ENCODE data around the gene VPS51.

Gene VPS51

GRCh38 chr11:65121865-65122696, 26.1 kb downstream of the VPS51 start, which contains the start of the genes FAU and MRPL49:
Gene FAU, minus strand, starts transcription at chr11:65122134. Its CDS starts 321 bp downstream, at chr11:65121813.
Gene MRPL49, plus strand, starts transcription at chr11:65122321. Its CDS starts 26 bp downstream, at chr11:65122347.
- DNase-seq, result peak; percentile 95

GRCh38 chr11:65124480-65125196, 28.6 kb downstream of the VPS51 start:
- no peak for DNase-seq

GRCh38 chr11:65125197-65126056, 29.4 kb downstream of the VPS51 start:
- no peak for DNase-seq

- no peak for DNase-seq
Measured at GRCh38 chr11:65126624-65127274, 30.7 kb downstream of the VPS51 start.

GRCh38 chr11:65127473-65128181, 31.6 kb downstream of the VPS51 start:
- DNase-seq, result no peak

GRCh38 chr11:65128182-65129145, 32.5 kb downstream of the VPS51 start:
- DNase-seq, result no peak

- DNase-seq, result no peak
Measured at GRCh38 chr11:65129649-65130441, 33.8 kb downstream of the VPS51 start.

- no peak for DNase-seq
Measured at GRCh38 chr11:65130631-65131416, 34.8 kb downstream of the VPS51 start.

GRCh38 chr11:65131417-65131776, 35.4 kb downstream of the VPS51 start:
- DNase-seq, result no peak

GRCh38 chr11:65131895-65132237, 35.9 kb downstream of the VPS51 start:
- no peak for DNase-seq

GRCh38 chr11:65132238-65132987, 36.4 kb downstream of the VPS51 start:
- no peak for DNase-seq

GRCh38 chr11:65132988-65133700, 37.1 kb downstream of the VPS51 start:
- no peak for DNase-seq

GRCh38 chr11:65133724-65134123, 37.7 kb downstream of the VPS51 start:
- no peak for DNase-seq

GRCh38 chr11:65134240-65134951, 38.4 kb downstream of the VPS51 start, which contains the start of gene SYVN1:
Gene SYVN1, minus strand, starts transcription at chr11:65134519. Its CDS starts 918 bp downstream, at chr11:65133601.
- DNase-seq, result peak; percentile 69

- peak; percentile 79 for DNase-seq
Measured at GRCh38 chr11:65134952-65135632, 39.1 kb downstream of the VPS51 start.

- DNase-seq, result no peak
Measured at GRCh38 chr11:65135633-65136145, 39.7 kb downstream of the VPS51 start.

Data from NCI-H2107 (cell line).